Head of caudate nucleus (tissue), 42 donors: Measurements from ENCODE around the gene CCDC195.

Experiments used
- DNase-seq, 42 donors: peaks; one replicate each; pipeline versions ENCODE4 v3.0.0 to v3.0.0-alpha.2; 2020 to 2021; ENCODE audit warnings: mixed read lengths in 7 of 42
- intact Hi-C: fragments of 100-400 bp; cut with DNase I; formaldehyde crosslinking; loops from one replicate; pipeline ENCODE4 v1.15.0; 2022

Gene CCDC195

GRCh38 chr2:224716201-224716600 is at the start of gene CCDC195:
CCDC195 (minus strand) TSS chr2:224716365; CDS start chr2:224716365, 0 bp downstream.
- no peak for DNase-seq
- intact Hi-C loops: no loop called here

GRCh38 chr2:224764565-224765236 is 48.5 kb upstream of the CCDC195 start:
- intact Hi-C loops: no loop called here
- no peak for DNase-seq

- DNase-seq: no peak
- intact Hi-C loops: no loop called here
Measured at GRCh38 chr2:224757934-224758548, 41.9 kb upstream of the CCDC195 start.

- DNase-seq: no peak
- intact Hi-C loops: no loop called here
Measured at GRCh38 chr2:224753743-224754540, 37.8 kb upstream of the CCDC195 start.

- DNase-seq: no peak
- intact Hi-C loops: no loop called here
Measured at GRCh38 chr2:224751996-224752698, 36.0 kb upstream of the CCDC195 start.

GRCh38 chr2:224749136-224749535 is 33.0 kb upstream of the CCDC195 start:
- DNase-seq: no peak
- intact Hi-C loops: no loop called here

- DNase-seq: no peak
- intact Hi-C loops: no loop called here
Measured at GRCh38 chr2:224747765-224748164, 31.6 kb upstream of the CCDC195 start.

GRCh38 chr2:224736227-224736626 is 20.1 kb upstream of the CCDC195 start:
- no peak for DNase-seq
- intact Hi-C loops: no loop called here

- intact Hi-C loops: no loop called here
- DNase-seq: no peak
Measured at GRCh38 chr2:224734949-224735348, 18.8 kb upstream of the CCDC195 start.

- intact Hi-C loops: no loop called here
- no peak for DNase-seq
Measured at GRCh38 chr2:224731665-224732064, 15.5 kb upstream of the CCDC195 start.

GRCh38 chr2:224729435-224729834 is 13.3 kb upstream of the CCDC195 start:
- no peak for DNase-seq
- intact Hi-C loops: no loop called here

GRCh38 chr2:224724331-224724730 is 8.2 kb upstream of the CCDC195 start:
- no peak for DNase-seq
- intact Hi-C loops: no loop called here

- no peak for DNase-seq
Measured at GRCh38 chr2:224723586-224724217, 7.5 kb upstream of the CCDC195 start.

GRCh38 chr2:224722770-224723169 is 6.6 kb upstream of the CCDC195 start:
- DNase-seq: no peak
- intact Hi-C loops: no loop called here

More at GRCh38 chr2:224723586-224724217, 7.5 kb upstream of the CCDC195 start:
- intact Hi-C loops: no loop called here

GRCh38 chr2:224722250-224722649 is 6.1 kb upstream of the CCDC195 start:
- intact Hi-C loops: no loop called here
- DNase-seq: no peak

GRCh38 chr2:224716921-224717320 is 756 bp upstream of the CCDC195 start:
- DNase-seq: no peak
- intact Hi-C loops: no loop called here

- DNase-seq: peak in 5 of 42 donors; percentile 1 to 23 (median 5)
- intact Hi-C loops: no loop called here
Measured at GRCh38 chr2:224711859-224712665, 4.1 kb downstream of the CCDC195 start.

- no peak for DNase-seq
- intact Hi-C loops: no loop called here
Measured at GRCh38 chr2:224711381-224711780, 4.8 kb downstream of the CCDC195 start.
